H9 (cell line): ENCODE results near the gene LRRFIP1. TPM values are rescaled to one million over a fixed set of nuclear protein-coding genes. Genes with fewer than 3 reads are reported as not detected.
A peak's percentile ranks its signal among the peaks of the same experiment; 100 is the strongest.
"Not testable (repeated sequence)": the region's sequence is repeated elsewhere in the genome, so short reads cannot be mapped to it uniquely, and the experiment has no call there.

Experiments used
- DNase-seq: peaks from one replicate; pipeline ENCODE4 v3.0.0-alpha.2; 2017
- H2AFZ ChIP-seq: one replicate; pipeline ENCODE4 v1.6.1; 2013; ENCODE audit warnings: mild to moderate bottlenecking, low read length, control low read depth, moderate library complexity
- H2AK5ac ChIP-seq: 2 replicates; pipeline ENCODE4 v1.6.1; 2013; ENCODE audit warnings: low read length, control low read depth, mixed read lengths; ENCODE audit not compliant: insufficient read length
- H2BK120ac ChIP-seq: one replicate; pipeline ENCODE4 v1.6.1; 2013; ENCODE audit warnings: low read depth, mild to moderate bottlenecking, low read length, control low read depth, inconsistent platforms; ENCODE audit not compliant: poor library complexity, severe bottlenecking
- H2BK12ac ChIP-seq: 2 replicates; pipeline ENCODE4 v1.6.1; 2013; ENCODE audit warnings: low read length, control low read depth, mixed read lengths, low read depth; ENCODE audit not compliant: insufficient read length
- H2BK15ac ChIP-seq: 2 replicates; pipeline ENCODE4 v1.6.1; 2013; ENCODE audit warnings: low read depth, low read length, control low read depth
- H2BK20ac ChIP-seq: one replicate; pipeline ENCODE4 v1.6.1; 2013; ENCODE audit warnings: low read depth, mild to moderate bottlenecking, low read length, control low read depth, inconsistent platforms; ENCODE audit not compliant: poor library complexity, severe bottlenecking
- H2BK5ac ChIP-seq: 2 replicates; pipeline ENCODE4 v1.6.1; 2013; ENCODE audit warnings: low read length, control low read depth, mixed read lengths; ENCODE audit not compliant: insufficient read length
- H3K14ac ChIP-seq: 2 replicates; pipeline ENCODE4 v1.6.1; 2013; ENCODE audit warnings: low read length, control low read depth; ENCODE audit not compliant: insufficient read depth
- H3K18ac ChIP-seq: 2 replicates; pipeline ENCODE4 v1.6.1; 2013; ENCODE audit warnings: low read depth, mild to moderate bottlenecking, mixed read lengths, low read length, control low read depth; ENCODE audit not compliant: insufficient read length
- H3K23ac ChIP-seq: 2 replicates; pipeline ENCODE4 v1.6.1; 2013; ENCODE audit warnings: low read length, control low read depth, mixed read lengths, low read depth; ENCODE audit not compliant: insufficient read length
- H3K23me2 ChIP-seq: 2 replicates; pipeline ENCODE4 v1.6.1; 2013; ENCODE audit warnings: low read depth, mild to moderate bottlenecking, mixed read lengths, low read length, control low read depth; ENCODE audit not compliant: insufficient read length, poor library complexity, severe bottlenecking
- H3K27ac ChIP-seq: 2 replicates; pipeline ENCODE4 v1.5.1; 2013; ENCODE audit warnings: low read length, control low read depth, mixed read lengths, low read depth; ENCODE audit not compliant: insufficient read length
- H3K27me3 ChIP-seq: 2 replicates; pipeline ENCODE4 v1.6.1; 2013; ENCODE audit warnings: low read length, control low read depth, inconsistent platforms; ENCODE audit not compliant: insufficient read depth
- H3K4ac ChIP-seq: 2 replicates; pipeline ENCODE4 v1.6.1; 2013; ENCODE audit warnings: low read depth, mild to moderate bottlenecking, control low read depth, inconsistent platforms, low read length, moderate library complexity
- H3K4me1 ChIP-seq: 2 replicates; pipeline ENCODE4 v1.6.1; 2013; ENCODE audit warnings: low read length, control low read depth, inconsistent platforms; ENCODE audit not compliant: insufficient read depth
- H3K4me2 ChIP-seq: 2 replicates; pipeline ENCODE4 v1.6.1; 2013; ENCODE audit warnings: low read length, control low read depth, mixed read lengths; ENCODE audit not compliant: insufficient read length, insufficient read depth
- H3K56ac ChIP-seq: 2 replicates; pipeline ENCODE4 v1.6.1; 2013; ENCODE audit warnings: low read depth, mild to moderate bottlenecking, mixed read lengths, low read length, control low read depth; ENCODE audit not compliant: insufficient read length
- H3K79me1 ChIP-seq: 2 replicates; pipeline ENCODE4 v1.6.1; 2013; ENCODE audit warnings: low read depth, mild to moderate bottlenecking, moderate library complexity, low read length, control low read depth, inconsistent platforms; ENCODE audit not compliant: insufficient read depth, poor library complexity, severe bottlenecking
- H3K79me2 ChIP-seq: 2 replicates; pipeline ENCODE4 v1.6.1; 2013; ENCODE audit warnings: low read length, control low read depth, inconsistent platforms; ENCODE audit not compliant: insufficient read depth
- H3K9ac ChIP-seq: 2 replicates; pipeline ENCODE4 v1.6.1; 2013; ENCODE audit warnings: low read length, control low read depth, mixed read lengths; ENCODE audit not compliant: insufficient read length; ENCODE audit errors: extremely low read depth
- H3K9me3 ChIP-seq: one replicate; pipeline ENCODE4 v1.6.1; 2013; ENCODE audit warnings: low read depth, low read length, inconsistent platforms; ENCODE audit not compliant: control insufficient read depth
- H3T11ph ChIP-seq: one replicate; pipeline ENCODE4 v1.6.1; 2013; ENCODE audit warnings: mild to moderate bottlenecking, low read length, control low read depth, inconsistent platforms
- H4K20me1 ChIP-seq: one replicate; pipeline ENCODE4 v1.6.1; 2013; ENCODE audit not compliant: control insufficient read depth, insufficient read length, insufficient read depth
- H4K5ac ChIP-seq: 2 replicates; pipeline ENCODE4 v1.6.1; 2013; ENCODE audit warnings: low read depth, mild to moderate bottlenecking, mixed read lengths, low read length, control low read depth; ENCODE audit not compliant: insufficient read length
- H4K8ac ChIP-seq: replicated peaks from 2 replicates; pipeline ENCODE4 v1.6.1; 2013; ENCODE audit warnings: low read length, control low read depth, mixed read lengths, low read depth; ENCODE audit not compliant: insufficient read length
- H4K91ac ChIP-seq: 2 replicates; pipeline ENCODE4 v1.6.1; 2013; ENCODE audit warnings: low read depth, mild to moderate bottlenecking, moderate library complexity, mixed read lengths, low read length, control low read depth; ENCODE audit not compliant: insufficient read length
- H3K27ac Mint-ChIP-seq, 3 experiments: 2 replicates in 2 of 3; 3 replicates in 1 of 3; pipeline ENCODE4 v1.8.0; 2020 to 2021; ENCODE audit warnings: mixed read lengths in 3 of 3, mild to moderate bottlenecking in 1 of 3, moderate library complexity in 1 of 3
- H3K27me3 Mint-ChIP-seq: 2 replicates; pipeline ENCODE4 v1.8.0; 2021; ENCODE audit warnings: low read depth, mild to moderate bottlenecking, moderate library complexity, mixed read lengths
- H3K36me3 Mint-ChIP-seq, 3 experiments: 2 replicates in 2 of 3; 3 replicates in 1 of 3; pipeline ENCODE4 v1.8.0; 2020 to 2021; ENCODE audit warnings: low read depth in 3 of 3, mixed read lengths in 3 of 3; ENCODE audit not compliant: insufficient read depth in 1 of 3
- H3K4me1 Mint-ChIP-seq, 2 experiments: 2 replicates each; pipeline ENCODE4 v1.8.0; 2020; ENCODE audit warnings: mixed read lengths in 2 of 2
- H3K4me3 Mint-ChIP-seq, 2 experiments: 2 replicates in 1 of 2; 3 replicates in 1 of 2; pipeline ENCODE4 v1.8.0; 2020 to 2021; ENCODE audit warnings: mild to moderate bottlenecking in 2 of 2, mixed read lengths in 2 of 2, moderate library complexity in 1 of 2
- H3K9me3 Mint-ChIP-seq, 2 experiments: 2 replicates in 1 of 2; 3 replicates in 1 of 2; pipeline ENCODE4 v1.8.0; 2020; ENCODE audit warnings: mild to moderate bottlenecking in 2 of 2, mixed read lengths in 2 of 2, moderate library complexity in 1 of 2
- WGBS: extraction: QIAGEN DNeasy Blood & Tissue Kit; methylation state at CpG from one replicate; pipeline ENCODE4 v1.1.7; 2013; ENCODE audit warnings: missing lambda C conversion rate, low lambda C conversion rate, mixed read lengths; ENCODE audit not compliant: insufficient read length; ENCODE audit errors: extremely low coverage; 5-methylcytosine and 5-hydroxymethylcytosine counted together
- total RNA-seq: library from RNA; stranded (reverse); gene quantifications from 2 replicates; pipeline ENCODE4 v1.2.1, GENCODE V29; 2021
- TF ChIP-seq, protein P1 (sequence below): fragments of 200-600 bp; sonication (generic); conservative IDR thresholded peaks from 3 replicates; pipeline ENCODE4 v1.8.0; 2021; ENCODE audit warnings: antibody characterized with exemption, mild to moderate bottlenecking

Gene LRRFIP1
- total RNA-seq, 1 experiment from 2014 or later: 38.5 TPM

DNA sequence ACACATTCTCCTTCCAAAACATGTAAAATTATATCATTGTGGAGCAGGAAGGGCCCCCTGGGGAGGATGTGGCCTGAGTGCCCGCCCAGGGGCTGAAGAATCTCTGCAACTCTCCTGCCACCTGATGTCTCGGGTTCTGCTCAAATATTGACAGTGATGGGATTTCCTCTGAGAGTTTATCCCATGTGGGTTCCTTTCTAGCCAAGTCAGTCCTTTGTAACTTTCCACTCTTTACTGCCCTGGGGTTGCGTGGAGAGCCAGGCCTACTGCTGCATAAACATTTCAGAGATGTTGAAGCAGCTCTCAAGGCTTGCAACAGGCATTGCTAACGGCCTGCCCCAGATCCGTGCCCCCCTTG lies 32.9 kb upstream of the LRRFIP1 start:
- H3K9me3 Mint-ChIP-seq: no peaks in the 10 kb centered on the region
- peaks cover 3% of the 10 kb centered on the region; the same call in 1 of the 2 replicates for H3K27me3 Mint-ChIP-seq
- H3K4me1 Mint-ChIP-seq: peaks cover 68 to 79% of the 10 kb centered on the region in 2 experiments
- Histone ChIP-seq H3K14ac (no peak overlapping the region), H3K79me2 (peaks cover 9% of the 10 kb centered on the region; the same call in 1 of the 2 replicates), H3K27me3 (no peaks in the 10 kb centered on the region), H2BK120ac (no peak overlapping the region), H3K9ac (no peak overlapping the region), H3K56ac (no peak overlapping the region), H3K79me1 (no peaks in the 10 kb centered on the region), H2BK12ac (no peak overlapping the region), H3K9me3 (no peaks in the 10 kb centered on the region), H3K4me2 (peak overlapping the region; percentile 11), H4K8ac (no peak overlapping the region), H4K20me1 (no peaks in the 10 kb centered on the region), H2BK20ac (no peak overlapping the region), H2BK5ac (no peak overlapping the region), H2AK5ac (no peak overlapping the region), H3K4me1 (peaks cover 14% of the 10 kb centered on the region; the same call in 1 of the 2 replicates), H3T11ph (no peak overlapping the region), H3K23me2 (no peaks in the 10 kb centered on the region), H2BK15ac (no peak overlapping the region), H2AFZ (no peak overlapping the region), H4K91ac (no peak overlapping the region), H3K23ac (no peak overlapping the region), H3K4ac (no peak overlapping the region), H3K27ac (peak overlapping the region; percentile 1), H3K18ac (no peak overlapping the region), H4K5ac (no peak overlapping the region)
- DNase-seq: no peak
- TF ChIP-seq, protein P1, sequence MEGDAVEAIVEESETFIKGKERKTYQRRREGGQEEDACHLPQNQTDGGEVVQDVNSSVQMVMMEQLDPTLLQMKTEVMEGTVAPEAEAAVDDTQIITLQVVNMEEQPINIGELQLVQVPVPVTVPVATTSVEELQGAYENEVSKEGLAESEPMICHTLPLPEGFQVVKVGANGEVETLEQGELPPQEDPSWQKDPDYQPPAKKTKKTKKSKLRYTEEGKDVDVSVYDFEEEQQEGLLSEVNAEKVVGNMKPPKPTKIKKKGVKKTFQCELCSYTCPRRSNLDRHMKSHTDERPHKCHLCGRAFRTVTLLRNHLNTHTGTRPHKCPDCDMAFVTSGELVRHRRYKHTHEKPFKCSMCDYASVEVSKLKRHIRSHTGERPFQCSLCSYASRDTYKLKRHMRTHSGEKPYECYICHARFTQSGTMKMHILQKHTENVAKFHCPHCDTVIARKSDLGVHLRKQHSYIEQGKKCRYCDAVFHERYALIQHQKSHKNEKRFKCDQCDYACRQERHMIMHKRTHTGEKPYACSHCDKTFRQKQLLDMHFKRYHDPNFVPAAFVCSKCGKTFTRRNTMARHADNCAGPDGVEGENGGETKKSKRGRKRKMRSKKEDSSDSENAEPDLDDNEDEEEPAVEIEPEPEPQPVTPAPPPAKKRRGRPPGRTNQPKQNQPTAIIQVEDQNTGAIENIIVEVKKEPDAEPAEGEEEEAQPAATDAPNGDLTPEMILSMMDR: no peak
- WGBS: no CpG with 5 or more reads among the region's 5 CpGs
- H3K27ac Mint-ChIP-seq: peak overlapping the region; percentile 93 to 98 (median 95); a peak in 6 of 7 replicates
- H3K4me3 Mint-ChIP-seq: peak overlapping the region; percentile 40 to 48; a peak in 2 of 5 replicates
- no peaks in the 10 kb centered on the region; a peak in 2 of 7 replicates for H3K36me3 Mint-ChIP-seq

DNA sequence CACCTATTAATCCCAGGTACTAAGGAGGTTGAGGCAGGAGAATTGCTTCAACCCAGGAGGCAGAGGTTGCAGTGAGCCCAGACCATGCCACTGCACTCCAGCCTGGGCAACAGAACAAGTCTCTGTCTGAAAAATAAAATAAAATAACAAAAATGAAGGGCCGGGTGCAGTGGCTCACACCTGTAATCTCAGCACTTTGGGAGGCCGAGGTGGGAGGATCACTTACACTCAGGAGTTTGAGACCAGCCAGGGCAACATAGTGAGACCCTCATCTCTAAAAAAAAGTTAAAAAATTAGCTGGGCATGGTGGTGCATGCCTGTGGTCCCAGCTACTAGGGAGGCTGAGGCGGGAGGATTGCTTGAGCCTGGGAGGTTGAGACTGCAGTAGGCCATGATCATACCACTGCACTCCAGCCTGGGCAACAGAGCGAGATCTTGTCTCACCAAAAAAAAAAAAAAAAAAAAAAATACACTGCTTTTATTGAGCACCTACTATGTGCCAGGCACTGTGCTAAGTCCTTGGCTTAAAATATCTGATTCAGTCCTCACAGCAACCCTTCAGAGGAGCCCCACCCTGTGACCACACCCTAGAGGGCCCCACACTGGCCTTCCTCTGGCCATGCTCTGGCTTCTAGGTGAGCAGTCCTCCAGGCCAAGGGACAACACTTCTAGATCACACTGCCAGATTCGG lies 31.4 kb upstream of the LRRFIP1 start:
- H3K14ac ChIP-seq, H4K91ac ChIP-seq, H3K9ac ChIP-seq, H3K27ac ChIP-seq, H2BK5ac ChIP-seq, H2BK15ac ChIP-seq, H2BK120ac ChIP-seq, H3K23me2 ChIP-seq, H3K36me3 Mint-ChIP-seq, H3K18ac ChIP-seq, H3K27me3 Mint-ChIP-seq, H3K79me2 ChIP-seq, H3K79me1 ChIP-seq, H3K9me3 ChIP-seq, H3K56ac ChIP-seq, H4K8ac ChIP-seq, H2AK5ac ChIP-seq, H3K4me2 ChIP-seq, H3K27ac Mint-ChIP-seq, H3T11ph ChIP-seq, H2BK20ac ChIP-seq, H4K20me1 ChIP-seq, H3K9me3 Mint-ChIP-seq, DNase-seq, H4K5ac ChIP-seq, H3K23ac ChIP-seq, H3K4ac ChIP-seq, H2AFZ ChIP-seq, H3K4me3 Mint-ChIP-seq, H2BK12ac ChIP-seq, H3K27me3 ChIP-seq: not testable (repeated sequence)
- no CpG with 5 or more reads among the region's 5 CpGs for WGBS
- H3K4me1 ChIP-seq: peaks cover 14% of the 10 kb centered on the region; the same call in 1 of the 2 replicates
- peaks cover 66 to 78% of the 10 kb centered on the region in 2 experiments for H3K4me1 Mint-ChIP-seq
